KOPT-K1 (cell line): ENCODE results near the gene LRRC14B.
"Not testable (repeated sequence)": the region's sequence is repeated elsewhere in the genome, so short reads cannot be mapped to it uniquely, and the experiment has no call there.

ENCODE experiments used
- H3K27ac ChIP-seq: fragments of 200-600 bp; sonication (generic); 2 replicates; pipeline ENCODE4 v1.5.1; 2016; ENCODE audit warnings: antibody characterized with exemption, mild to moderate bottlenecking, low read depth, low read length; ENCODE audit not compliant: poor library complexity, severe bottlenecking
- H3K36me3 ChIP-seq: fragments of 200-600 bp; sonication (generic); 2 replicates; pipeline ENCODE4 v1.5.1; 2017; ENCODE audit warnings: antibody characterized with exemption, mild to moderate bottlenecking, low read length, moderate library complexity; ENCODE audit not compliant: insufficient read depth
- H3K9me3 ChIP-seq: fragments of 200-600 bp; sonication (generic); 2 replicates; pipeline ENCODE4 v1.5.1; 2017; ENCODE audit warnings: antibody characterized with exemption, low read length, mild to moderate bottlenecking; ENCODE audit not compliant: insufficient read depth, poor library complexity, severe bottlenecking

The LRRC14B gene

GRCh38 chr5:156411-157072 lies 34.8 kb upstream of the LRRC14B start:
- no peaks in the 10 kb centered on the region for H3K9me3 ChIP-seq
- H3K36me3 ChIP-seq: no peaks in the 10 kb centered on the region
- H3K27ac ChIP-seq: no peak overlapping the region

GRCh38 chr5:157126-157715 lies 34.1 kb upstream of the LRRC14B start:
- Histone ChIP-seq H3K36me3 (no peaks in the 10 kb centered on the region), H3K9me3 (no peaks in the 10 kb centered on the region), H3K27ac (no peak overlapping the region)

GRCh38 chr5:157801-158200 lies 33.5 kb upstream of the LRRC14B start:
- no peaks in the 10 kb centered on the region for H3K36me3 ChIP-seq
- no peaks in the 10 kb centered on the region for H3K9me3 ChIP-seq
- no peak overlapping the region for H3K27ac ChIP-seq

GRCh38 chr5:158807-159447 lies 32.4 kb upstream of the LRRC14B start:
- no peaks in the 10 kb centered on the region for H3K36me3 ChIP-seq
- no peak overlapping the region for H3K27ac ChIP-seq
- H3K9me3 ChIP-seq: no peaks in the 10 kb centered on the region

- Histone ChIP-seq H3K27ac (no peak overlapping the region), H3K9me3 (no peaks in the 10 kb centered on the region), H3K36me3 (no peaks in the 10 kb centered on the region)
Measured at GRCh38 chr5:159448-160172, 31.7 kb upstream of the LRRC14B start.

GRCh38 chr5:160173-160510 lies 31.2 kb upstream of the LRRC14B start:
- Histone ChIP-seq H3K36me3 (no peaks in the 10 kb centered on the region), H3K27ac (no peak overlapping the region), H3K9me3 (no peaks in the 10 kb centered on the region)

- Histone ChIP-seq H3K27ac (no peak overlapping the region), H3K9me3 (no peaks in the 10 kb centered on the region), H3K36me3 (no peaks in the 10 kb centered on the region)
Measured at GRCh38 chr5:160921-161802, 30.1 kb upstream of the LRRC14B start.

GRCh38 chr5:161803-162110 lies 29.5 kb upstream of the LRRC14B start:
- H3K27ac ChIP-seq: no peak overlapping the region
- no peaks in the 10 kb centered on the region for H3K9me3 ChIP-seq
- H3K36me3 ChIP-seq: no peaks in the 10 kb centered on the region

GRCh38 chr5:162190-162564 lies 29.1 kb upstream of the LRRC14B start:
- H3K36me3 ChIP-seq: no peaks in the 10 kb centered on the region
- no peak overlapping the region for H3K27ac ChIP-seq
- no peaks in the 10 kb centered on the region for H3K9me3 ChIP-seq

GRCh38 chr5:162565-163337 lies 28.5 kb upstream of the LRRC14B start:
- Histone ChIP-seq H3K36me3 (no peaks in the 10 kb centered on the region), H3K27ac (no peak overlapping the region), H3K9me3 (no peaks in the 10 kb centered on the region)

- Histone ChIP-seq H3K9me3 (no peaks in the 10 kb centered on the region), H3K27ac (no peak overlapping the region), H3K36me3 (no peaks in the 10 kb centered on the region)
Measured at GRCh38 chr5:163338-163620, 28.0 kb upstream of the LRRC14B start.

GRCh38 chr5:163841-164240 lies 27.5 kb upstream of the LRRC14B start:
- Histone ChIP-seq H3K27ac (no peak overlapping the region), H3K36me3 (no peaks in the 10 kb centered on the region), H3K9me3 (no peaks in the 10 kb centered on the region)

GRCh38 chr5:164244-164643 lies 27.1 kb upstream of the LRRC14B start:
- Histone ChIP-seq H3K9me3 (no peaks in the 10 kb centered on the region), H3K27ac (no peak overlapping the region), H3K36me3 (no peaks in the 10 kb centered on the region)

- H3K9me3 ChIP-seq, H3K36me3 ChIP-seq, H3K27ac ChIP-seq: not testable (repeated sequence)
Measured at GRCh38 chr5:164783-165182, 26.5 kb upstream of the LRRC14B start.
